NCI-H226 (cell line): ENCODE measurements around the gene FRAS1.
A peak's percentile ranks its signal among the peaks of the same experiment; 100 is the strongest.
"Not testable (repeated sequence)": the region's sequence is repeated elsewhere in the genome, so short reads cannot be mapped to it uniquely, and the experiment has no call there.

Source experiments
- DNase-seq: peaks from one replicate; pipeline ENCODE4 v3.0.0-alpha.2; 2015

Gene FRAS1

GRCh38 chr4:78520808-78521226 is 463.7 kb downstream of the FRAS1 start:
- DNase-seq, result no peak

DNA sequence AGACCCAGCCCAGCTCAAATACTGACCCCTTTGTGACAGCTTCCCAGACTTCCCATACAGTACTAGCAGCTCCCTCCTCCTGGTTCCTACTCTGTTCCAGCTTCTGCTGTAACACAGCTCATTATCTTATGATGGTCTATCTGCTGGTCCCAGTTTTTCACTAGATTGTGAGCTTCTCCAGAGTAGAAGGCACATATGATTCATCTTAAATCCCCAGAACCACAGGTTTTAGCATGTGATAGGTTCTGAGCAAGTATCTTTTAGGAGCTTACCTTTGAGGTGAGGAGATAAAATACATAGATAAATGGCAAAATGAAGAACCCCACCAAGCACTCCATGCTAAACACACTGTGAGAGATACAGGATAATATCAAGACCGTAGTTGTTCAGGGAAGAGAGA is 466.9 kb downstream of the FRAS1 start:
- DNase-seq, result no peak

DNA sequence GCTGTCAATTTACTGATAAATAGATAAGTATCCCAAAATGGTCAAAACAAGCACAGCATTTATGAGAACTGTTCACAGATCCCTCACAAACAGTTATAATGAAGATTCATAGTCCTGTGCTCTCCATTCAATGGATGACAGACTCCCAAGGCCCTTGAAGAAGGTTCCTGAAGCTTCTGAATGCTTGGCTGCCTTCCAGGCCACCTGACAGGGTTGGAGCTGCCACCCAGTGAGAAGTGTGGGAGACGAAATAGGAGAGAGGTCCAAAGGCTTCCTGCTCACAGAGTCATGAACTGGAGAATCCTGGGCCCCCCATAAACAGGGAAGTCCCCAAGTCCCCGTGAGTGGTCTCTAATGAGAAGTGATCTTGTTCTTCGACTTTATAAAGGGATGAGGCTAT is 468.4 kb downstream of the FRAS1 start:
- DNase-seq, result no peak

DNA sequence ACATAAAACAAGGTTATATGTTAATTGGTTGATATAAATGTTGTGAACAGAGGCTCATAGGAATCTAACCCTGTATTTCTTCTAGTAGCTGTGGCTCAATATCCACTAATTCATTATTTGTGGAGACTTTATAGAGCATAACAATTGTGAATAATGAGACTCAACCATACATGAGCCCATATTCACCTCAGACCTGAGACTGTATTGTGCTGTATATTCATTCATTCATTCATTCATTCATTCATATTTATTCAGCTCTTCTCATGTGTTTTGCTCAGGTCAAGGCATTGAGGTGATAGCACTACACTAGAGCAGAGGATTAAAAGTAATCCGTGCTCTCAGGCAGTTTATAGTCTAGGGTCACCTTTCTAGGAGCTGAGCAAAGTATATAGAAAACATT is 470.0 kb downstream of the FRAS1 start:
- DNase-seq, result no peak

DNA sequence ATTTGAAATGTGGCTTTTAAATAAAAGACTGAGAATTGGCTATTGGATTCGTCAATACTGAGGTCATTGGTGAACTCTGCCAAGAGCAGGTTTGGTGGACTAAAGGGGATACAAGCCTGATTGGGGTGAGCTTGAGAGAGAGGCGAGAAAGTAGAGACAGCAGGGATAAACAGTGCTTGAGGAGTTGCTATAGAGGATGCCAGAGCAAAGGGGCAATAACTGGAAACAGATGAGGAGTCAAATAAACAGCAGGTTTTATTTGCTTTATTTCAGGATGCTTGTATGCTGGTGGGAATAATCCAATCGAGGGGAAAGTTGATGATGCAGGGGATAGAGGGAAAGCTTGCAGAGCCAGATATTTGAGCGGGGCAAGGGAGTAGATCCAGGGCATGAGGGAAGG is 470.4 kb downstream of the FRAS1 start:
- DNase-seq, result no peak

- DNase-seq, result peak; percentile 16
Observed at GRCh38 chr4:78528327-78528726, 471.2 kb downstream of the FRAS1 start.

GRCh38 chr4:78529569-78530209 is 472.6 kb downstream of the FRAS1 start:
- peak; percentile 45 for DNase-seq

DNA sequence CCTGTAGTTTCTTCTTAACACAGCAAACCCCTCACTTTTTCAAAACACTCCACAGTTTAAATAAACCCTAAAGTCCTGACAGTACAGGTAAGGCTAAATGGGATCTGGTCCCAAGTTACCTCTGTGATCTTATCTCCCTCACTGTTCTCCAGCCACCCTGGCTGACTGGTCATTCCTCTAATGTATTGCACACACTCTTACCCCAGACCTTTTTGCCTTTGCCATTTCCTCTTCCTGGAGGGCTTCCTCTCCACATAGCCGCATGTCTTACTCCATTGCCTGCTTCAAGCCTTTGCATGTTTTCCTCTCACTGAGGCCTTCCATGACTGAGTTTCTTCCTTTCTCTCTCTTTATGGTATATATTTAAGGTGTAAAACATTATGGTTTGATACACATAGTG is 474.9 kb downstream of the FRAS1 start:
- DNase-seq, result no peak

DNA sequence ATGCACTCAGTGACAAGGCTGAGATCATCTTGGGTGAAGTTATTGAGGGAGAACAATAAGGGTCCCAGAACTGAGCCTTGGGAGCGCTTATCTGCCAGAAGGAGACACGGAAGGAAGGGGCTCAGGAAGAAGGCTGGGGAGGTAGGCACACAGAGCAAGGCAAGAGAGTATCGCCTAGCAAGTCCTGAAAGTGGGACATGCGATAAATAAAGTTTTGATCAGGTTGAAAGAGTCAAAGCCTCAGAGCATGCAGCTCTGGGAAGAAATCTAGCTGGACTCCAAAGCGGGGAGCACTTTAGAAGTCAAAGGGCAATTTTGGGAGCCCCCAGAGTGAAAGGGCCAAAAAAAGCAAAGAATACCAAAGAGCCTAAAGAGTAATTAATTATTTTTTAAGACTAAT is 476.7 kb downstream of the FRAS1 start:
- DNase-seq, result no peak

DNA sequence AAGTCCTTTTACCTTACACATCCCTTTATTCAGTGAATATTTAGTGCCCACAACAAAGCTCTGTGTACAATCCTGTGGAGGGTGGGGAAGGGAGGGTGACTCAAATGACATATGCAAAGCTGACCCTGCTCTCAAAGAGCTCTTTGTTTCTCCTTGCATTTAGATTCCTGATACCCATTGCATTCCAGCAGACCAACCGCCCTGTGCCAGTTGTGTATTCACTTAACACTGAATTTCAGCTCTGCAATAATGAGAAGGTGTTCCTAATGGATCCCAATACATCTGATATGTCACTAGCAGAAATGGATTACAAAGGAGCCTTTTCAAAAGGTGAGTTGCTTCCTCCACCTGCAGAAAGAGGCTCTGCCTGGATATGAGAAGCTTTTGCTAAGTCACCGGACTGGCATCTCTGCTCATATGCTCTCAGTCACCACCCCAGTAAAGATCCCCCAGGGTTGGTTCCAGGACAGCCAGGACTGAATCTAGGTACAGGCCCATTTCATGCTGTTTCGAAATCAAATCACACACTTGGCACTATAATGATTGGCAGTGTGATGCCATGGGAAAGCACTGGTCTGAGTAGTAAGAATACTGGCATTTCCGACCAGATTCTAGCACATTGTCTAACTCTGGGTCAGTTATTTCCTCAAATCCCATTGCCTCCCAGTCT is 477.3 kb downstream of the FRAS1 start:
- DNase-seq, result no peak

DNA sequence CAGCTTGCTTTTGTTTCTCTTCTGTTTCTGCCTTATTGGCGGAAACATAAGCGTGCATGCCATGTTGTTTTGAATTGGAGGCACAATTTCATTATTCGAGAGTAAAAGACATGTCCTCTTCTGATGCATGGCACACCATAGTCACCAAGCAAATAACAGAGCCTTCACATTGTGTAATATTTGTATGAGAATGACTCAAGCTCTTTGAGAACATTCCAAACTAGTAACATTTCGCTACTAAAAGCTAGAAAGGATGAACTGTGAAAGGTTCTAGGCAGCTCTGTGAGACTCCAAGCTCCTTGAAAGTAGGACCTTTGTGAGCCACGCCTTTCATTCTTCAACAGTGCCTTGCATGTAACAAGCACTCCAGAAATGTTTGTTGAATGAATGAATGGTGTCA is 485.2 kb downstream of the FRAS1 start:
- no peak for DNase-seq

- no peak for DNase-seq
Observed at GRCh38 chr4:78543424-78544125, 486.5 kb downstream of the FRAS1 start.

- no peak for DNase-seq
Observed at GRCh38 chr4:78544678-78545077, 487.6 kb downstream of the FRAS1 start.

- DNase-seq, result no peak
Observed at GRCh38 chr4:78545275-78546246, 488.4 kb downstream of the FRAS1 start.

- not testable (repeated sequence) for DNase-seq
Observed at GRCh38 chr4:78547899-78548298, 490.8 kb downstream of the FRAS1 start.

DNA sequence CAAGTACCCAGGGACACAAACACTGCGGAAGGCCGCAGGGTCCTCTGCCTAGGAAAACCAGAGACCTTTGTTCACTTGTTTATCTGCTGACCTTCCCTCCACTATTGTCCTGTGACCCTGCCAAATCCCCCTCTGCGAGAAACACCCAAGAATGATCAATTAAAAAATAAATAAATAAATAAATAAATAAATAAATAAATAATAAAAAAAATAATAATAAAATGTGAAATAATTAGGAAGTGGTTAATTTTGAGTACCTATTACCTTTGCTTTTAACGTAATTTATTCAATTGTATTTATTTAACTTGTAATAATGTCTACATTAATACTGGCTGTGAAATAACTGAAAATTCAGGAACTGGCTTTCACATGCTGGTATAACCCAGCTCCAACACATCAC is 491.8 kb downstream of the FRAS1 start:
- not testable (repeated sequence) for DNase-seq

- peak; percentile 78 for DNase-seq
Observed at GRCh38 chr4:78551420-78552351, 494.6 kb downstream of the FRAS1 start, which contains the start of gene ANXA3. TSS of gene ANXA3 (plus strand) at chr4:78551770. CDS start at chr4:78554474, 2,704 bp downstream.

- peak; percentile 87 for DNase-seq
Observed at GRCh38 chr4:78552389-78553042, 495.4 kb downstream of the FRAS1 start.

DNA sequence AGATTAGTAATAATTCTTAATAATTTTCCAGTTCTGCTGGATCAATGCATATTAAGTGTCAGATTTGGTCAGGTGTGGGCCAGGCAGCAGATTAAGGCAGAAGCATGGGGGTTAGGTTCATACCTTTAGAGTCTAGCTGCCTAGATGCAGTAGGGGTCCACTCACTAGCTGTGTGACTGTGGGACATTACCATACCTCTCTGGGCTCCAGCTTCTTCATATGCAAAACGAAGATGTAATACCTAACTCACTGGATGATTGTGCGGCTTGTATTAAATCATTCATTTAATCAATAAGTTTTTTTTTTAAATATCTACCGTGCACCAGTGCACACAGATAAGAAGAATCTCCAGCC is 495.9 kb downstream of the FRAS1 start:
- no peak for DNase-seq

GRCh38 chr4:78553529-78554060 is 496.5 kb downstream of the FRAS1 start:
- DNase-seq, result peak; percentile 37

GRCh38 chr4:78556665-78557064 is 499.5 kb downstream of the FRAS1 start:
- DNase-seq, result peak; percentile 82
